ENCODE measurements around the gene TTC9C. TPM values are rescaled to one million over a fixed set of nuclear protein-coding genes. Genes with fewer than 3 reads are reported as not detected.

TTC9C gene
- total and polyA plus RNA-seq, 2 of the 13 experiments (the other 11 are each of a cell fraction or from before 2014, with no cell fraction given): 28.0 to 36.4 TPM

GRCh38 chr11:62753736-62754603, 25.7 kb downstream of the TTC9C start, which contains the start of gene ZBTB3 (continued):
- TF ChIP-seq ZFP91 (CRISPR knock-in tag; IDR thresholded peaks at IDR 0.05; ENCODE audit: borderline replicate concordance) (peak; percentile 67; the same call in 1 of the 2 replicates), ZHX2 (IDR thresholded peaks at IDR 0.05; ENCODE audit: low read depth) (no peak), ZHX2 (CRISPR knock-in tag; IDR thresholded peaks at IDR 0.05; ENCODE audit: borderline replicate concordance) (no peak), SP2 (CRISPR knock-in tag; IDR thresholded peaks at IDR 0.05) (peak; percentile 96), IRF9 (CRISPR knock-in tag; IDR thresholded peaks at IDR 0.05; ENCODE audit: borderline replicate concordance) (0 out of 2 replicates have a peak, but pooled peaks have one; percentile 49), ETV5 (CRISPR knock-in tag; IDR thresholded peaks at IDR 0.05; ENCODE audit: borderline replicate concordance) (peak; percentile 11; the same call in 1 of the 2 replicates), ELF1 (CRISPR knock-in tag; IDR thresholded peaks at IDR 0.05) (peak; percentile 80), PLSCR1 (CRISPR knock-in tag; IDR thresholded peaks at IDR 0.05; ENCODE audit: borderline replicate concordance) (no peak), ZNF501 (CRISPR knock-in tag; IDR thresholded peaks at IDR 0.05) (peak; percentile 74), ZNF598 (CRISPR knock-in tag; IDR thresholded peaks at IDR 0.05; ENCODE audit: borderline replicate concordance) (0 out of 2 replicates have a peak, but pooled peaks have one; percentile 14), ZNF101 (CRISPR knock-in tag; IDR thresholded peaks at IDR 0.05; ENCODE audit: borderline replicate concordance, low read depth) (no peak), ZNF766 (CRISPR knock-in tag; IDR thresholded peaks at IDR 0.05; ENCODE audit: borderline replicate concordance) (no peak), KDM5A (IDR thresholded peaks at IDR 0.05; ENCODE audit: borderline replicate concordance, low read length) (peak; percentile 94; the same call in 1 of the 2 replicates), RFX5 (IDR thresholded peaks at IDR 0.05; ENCODE audit: low read depth, low read length) (peak; percentile 56; the same call in 1 of the 2 replicates), LRRFIP1 (CRISPR knock-in tag; conservative IDR thresholded peaks at IDR 0.05) (no peak)
